GM12878 (cell line): Measurements from ENCODE around the gene CHRM5. TPM values are rescaled to one million over a fixed set of nuclear protein-coding genes. Genes with fewer than 3 reads are reported as not detected.

ENCODE experiments used
- ATAC-seq: fragments of 200-7000 bp; cut with Tn5 transposase; 3 replicates; pipeline ENCODE4 v1.9.1; 2020; ENCODE audit warnings: mild to moderate bottlenecking, moderate library complexity
- BruUV-seq: library from RNA; stranded (reverse); fragments of 400-500 nt; replicated peaks from 2 replicates; lab custom pipeline; 2021; lab: Mats Ljungman, UMichigan
- CTCF ChIA-PET: fragments of 300-600 bp; sonication (Branson Sonifier 250); formaldehyde crosslinking; extraction: SDS; loops from one replicate; lab custom pipeline; 2021; ENCODE audit warnings: inconsistent platforms; lab: Yijun Ruan, JAX
- POLR2A ChIA-PET: fragments of 350-600 bp; formaldehyde crosslinking; extraction: SDS; loops from one replicate; lab custom pipeline; 2021; ENCODE audit warnings: inconsistent platforms; lab: Charles Lee
- RAD21 ChIA-PET: fragments of 300-600 bp; sonication (Branson Sonifier 250); formaldehyde crosslinking; loops from one replicate; lab custom pipeline; 2023; ENCODE audit warnings: antibody characterized with exemption; ENCODE audit not compliant: unreplicated experiment; lab: Charles Lee
- SMC1A ChIA-PET: fragments of 300-600 bp; sonication (Branson Sonifier 250); formaldehyde crosslinking; loops from one replicate; lab custom pipeline; 2023; ENCODE audit not compliant: unreplicated experiment, uncharacterized antibody; lab: Charles Lee
- DNase-seq: peaks from one replicate; pipeline ENCODE4 v3.0.0-alpha.2; 2011; ENCODE audit warnings: low read depth, low spot score
- FAIRE-seq: peaks from 3 replicates; lab custom pipeline; 2011; peaks lifted over from hg19 to GRCh38; lab: Jason Lieb, UNC
- H2AFZ ChIP-seq: 2 replicates; pipeline ENCODE4 v1.6.0; 2011; ENCODE audit warnings: low read depth, low read length, control low read depth; ENCODE audit not compliant: control insufficient read depth
- H3K27ac ChIP-seq: 2 replicates; pipeline ENCODE4 v1.5.1; 2011; ENCODE audit warnings: control low read depth; ENCODE audit not compliant: control insufficient read depth, insufficient read depth
- H3K27me3 ChIP-seq, 2 experiments: replicated peaks in 1 of 2; 2 replicates each; pipeline versions ENCODE4 v1.6.0 to v1.6.1; 2011; ENCODE audit warnings: low read length in 1 of 2; ENCODE audit not compliant: control insufficient read depth in 2 of 2, insufficient read depth in 2 of 2
- H3K36me3 ChIP-seq, 2 experiments: 2 replicates each; pipeline ENCODE4 v1.5.1; 2011; ENCODE audit warnings: low read length in 1 of 2; ENCODE audit not compliant: control insufficient read depth in 2 of 2, insufficient read depth in 2 of 2
- H3K4me1 ChIP-seq: 2 replicates; pipeline ENCODE4 v1.6.1; 2011; ENCODE audit warnings: mild to moderate bottlenecking, low read length, moderate library complexity, mixed read lengths; ENCODE audit not compliant: control insufficient read depth, insufficient read depth
- H3K4me2 ChIP-seq: 2 replicates; pipeline ENCODE4 v1.6.0; 2011; ENCODE audit warnings: control low read depth; ENCODE audit not compliant: control insufficient read depth, insufficient read depth
- H3K4me3 ChIP-seq: fragments of 200-600 bp; sonication (generic); 2 replicates; pipeline ENCODE4 v1.5.1; 2016
- H3K79me2 ChIP-seq: 2 replicates; pipeline ENCODE4 v1.6.0; 2011; ENCODE audit warnings: low read length; ENCODE audit not compliant: control insufficient read depth, insufficient read depth
- H3K9ac ChIP-seq: 2 replicates; pipeline ENCODE4 v1.8.0; 2011; ENCODE audit warnings: low read length, control low read depth, mixed read lengths; ENCODE audit not compliant: control insufficient read depth, insufficient read depth
- H3K9me3 ChIP-seq: replicated peaks from 3 replicates; pipeline ENCODE4 v1.5.1; 2011; ENCODE audit warnings: mild to moderate bottlenecking, low read length; ENCODE audit not compliant: control insufficient read depth, insufficient read depth
- H4K20me1 ChIP-seq: 2 replicates; pipeline ENCODE4 v1.6.0; 2011; ENCODE audit not compliant: control insufficient read depth, insufficient read depth
- EED ChIP-seq: sonication (generic); IDR thresholded peaks from 2 replicates; pipeline ENCODE4 v1.6.1; 2016; ENCODE audit warnings: antibody characterized with exemption, low read depth
- EP300 ChIP-seq, 2 experiments: fragments of 150-350 bp in 1 of 2; IDR thresholded peaks; 2 replicates each; pipeline ENCODE4 v1.6.1; 2011 to 2012; ENCODE audit warnings: low read depth in 2 of 2, low read length in 2 of 2, borderline replicate concordance in 1 of 2, improper control_type of control experiment in 1 of 2, inconsistent platforms in 1 of 2; ENCODE audit not compliant: control insufficient read depth in 1 of 2
- KAT2A ChIP-seq: conservative IDR thresholded peaks from 2 replicates; pipeline ENCODE4 v1.6.1; 2011; ENCODE audit warnings: low read depth, low read length; ENCODE audit not compliant: control insufficient read depth
- NBN ChIP-seq: fragments of 450-650 bp; IDR thresholded peaks from 2 replicates; pipeline ENCODE4 v1.6.1; 2016
- PAX5 ChIP-seq: IDR thresholded peaks from 2 replicates; pipeline ENCODE4 v1.6.1; 2011; ENCODE audit warnings: low read depth, low read length, borderline replicate concordance
- POLR2AphosphoS2 ChIP-seq: IDR thresholded peaks from 2 replicates; pipeline ENCODE4 v1.6.1; 2011; ENCODE audit warnings: low read depth, mild to moderate bottlenecking, low read length, improper control_type of control experiment, moderate library complexity
- RBBP5 ChIP-seq: fragments of 200-600 bp; sonication (generic); conservative IDR thresholded peaks from 2 replicates; pipeline ENCODE4 v1.6.1; 2016
- SMC3 ChIP-seq: IDR thresholded peaks from 2 replicates; pipeline ENCODE4 v1.6.1; 2011; ENCODE audit warnings: low read length, improper control_type of control experiment, borderline replicate concordance
- SPI1 ChIP-seq: IDR thresholded peaks from 2 replicates; pipeline ENCODE4 v1.6.1; 2011; ENCODE audit warnings: low read depth, mild to moderate bottlenecking, low read length, moderate library complexity, borderline replicate concordance; ENCODE audit not compliant: insufficient read depth
- SUPT20H ChIP-seq: IDR thresholded peaks from 2 replicates; pipeline ENCODE4 v1.6.1; 2011; ENCODE audit warnings: low read depth, mild to moderate bottlenecking, low read length, moderate library complexity, borderline replicate concordance; ENCODE audit not compliant: control insufficient read depth
- WGBS: methylation state at CpG from one replicate; pipeline ENCODE4 v1.1.6; 2016; ENCODE audit warnings: low lambda C conversion rate; ENCODE audit not compliant: insufficient replicate concordance, insufficient coverage; ENCODE audit errors: missing lambda C conversion rate; 5-methylcytosine and 5-hydroxymethylcytosine counted together
- in situ Hi-C: fragments of 300-500 bp; cut with MboI; formaldehyde crosslinking; loops from 9 replicates; pipeline ENCODE4 v1.14.3; 2018; ENCODE audit warnings: mixed read lengths
- intact Hi-C: fragments of 100-400 bp; cut with micrococcal nuclease; formaldehyde crosslinking; loops from one replicate; pipeline ENCODE4 v1.14.2; 2022; ENCODE audit not compliant: unreplicated experiment
- polyA plus RNA-seq, 11 experiments: library from polyadenylated mRNA; depleted of rRNA in 4 of 11; unstranded in 6 of 11; stranded (reverse) in 5 of 11; fragments of >200 nt; fragmentation: Nextera tagmentation in 4 of 11; fragmentation: Illumina TruSeq in 1 of 11; extraction: Ambion mirVana in 4 of 11; extraction: Trizol in 1 of 11; gene quantifications; 1 replicate in 1 of 11; 2 replicates in 10 of 11; pipeline versions ENCODE4 v1.2.1 to v1.2.3, GENCODE V29; 2011 to 2016; ENCODE audit warnings: inconsistent platforms in 2 of 11, missing spikeins in 2 of 11, low read depth in 1 of 11
- total RNA-seq, 4 experiments: library from RNA; depleted of rRNA in 3 of 4; stranded (reverse); fragments of >200 nt in 3 of 4; fragmentation: Illumina TruSeq in 1 of 4; extraction: Trizol in 1 of 4; gene quantifications; 2 replicates each; pipeline versions ENCODE4 v1.2.1 to v1.2.3, GENCODE V29; 2013 to 2021
- TF ChIP-seq, protein P1 (sequence below): fragments of 450-650 bp; IDR thresholded peaks from 2 replicates; pipeline ENCODE4 v1.6.1; 2017; ENCODE audit warnings: borderline replicate concordance
- TF ChIP-seq, protein P2 (sequence below): fragments of 450-650 bp; IDR thresholded peaks from 2 replicates; pipeline ENCODE4 v1.6.1; 2018; ENCODE audit warnings: borderline replicate concordance, mild to moderate bottlenecking; ENCODE audit not compliant: partially characterized antibody
- TF ChIP-seq, protein P3 (sequence below): IDR thresholded peaks from 2 replicates; pipeline ENCODE4 v1.6.1; 2012; ENCODE audit warnings: low read depth, low read length, improper control_type of control experiment

CHRM5 gene
- total and polyA plus RNA-seq, 10 of the 15 experiments (the other 5 are each of a cell fraction or from before 2014, with no cell fraction given), result 0.01 to 0.10 (median 0.04) TPM; not detected in 6

DNA sequence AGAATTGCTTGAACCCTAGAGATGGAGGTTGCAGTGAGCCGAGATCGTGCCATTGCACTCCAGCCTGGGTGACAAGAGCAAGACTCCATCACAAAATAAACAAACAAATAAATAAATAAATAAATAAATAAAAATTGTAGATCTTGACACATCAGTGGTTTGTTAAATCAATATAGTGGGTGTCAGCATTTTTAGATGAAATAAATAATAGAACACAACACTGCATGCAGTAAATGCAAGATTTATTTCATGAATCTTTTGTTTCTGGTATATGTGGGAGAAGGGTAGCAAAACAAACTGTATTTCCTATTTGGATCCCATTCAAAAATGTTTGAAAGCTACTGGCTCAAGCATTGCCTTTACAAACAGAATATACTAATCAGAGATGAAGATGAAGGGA is 35.6 kb upstream of the CHRM5 start:
- ChIA-PET SMC1A (interaction anchor here (0.7 kb wide), 1 partner anchor 26 kb away, joined by 3 read pairs; no protein-coding TSS in a partner anchor), RAD21 (no interaction called here), POLR2A (no interaction called here), CTCF (interaction anchor here (1.2 kb wide), 1 partner anchor 15 kb away, joined by 3 read pairs; no protein-coding TSS in a partner anchor)
- no peak overlapping the region for H3K9ac ChIP-seq
- H3K4me3 ChIP-seq, result no peak overlapping the region
- no peak for DNase-seq
- H3K79me2 ChIP-seq, result no peaks in the 10 kb centered on the region
- WGBS, result 97% methylated on average over 2 of the region's 2 CpGs
- no peak overlapping the region for H3K27ac ChIP-seq
- no peaks in the 10 kb centered on the region for H3K9me3 ChIP-seq
- in situ Hi-C loops (no loop called here), intact Hi-C loops (no loop called here)
- no peak for TF ChIP-seq SPI1
- TF ChIP-seq NBN, result no peak
- no peak for TF ChIP-seq SMC3
- TF ChIP-seq PAX5, result no peak
- no peak for TF ChIP-seq EP300 (IDR thresholded peaks at IDR 0.05; ENCODE audit: borderline replicate concordance in 1 of 2, control insufficient read depth in 1 of 2, low read depth in 2 of 2, low read length in 2 of 2)
- H3K4me2 ChIP-seq, result no peak overlapping the region
- no peaks in the 10 kb centered on the region for H3K4me1 ChIP-seq
- H3K36me3 ChIP-seq, result no peaks in the 10 kb centered on the region
- no peak for FAIRE-seq
- no peak overlapping the region for H2AFZ ChIP-seq
- no peak for ATAC-seq
- BruUV-seq, result no TSS peak
- no peaks in the 10 kb centered on the region for H3K27me3 ChIP-seq
- no peaks in the 10 kb centered on the region for H4K20me1 ChIP-seq

DNA sequence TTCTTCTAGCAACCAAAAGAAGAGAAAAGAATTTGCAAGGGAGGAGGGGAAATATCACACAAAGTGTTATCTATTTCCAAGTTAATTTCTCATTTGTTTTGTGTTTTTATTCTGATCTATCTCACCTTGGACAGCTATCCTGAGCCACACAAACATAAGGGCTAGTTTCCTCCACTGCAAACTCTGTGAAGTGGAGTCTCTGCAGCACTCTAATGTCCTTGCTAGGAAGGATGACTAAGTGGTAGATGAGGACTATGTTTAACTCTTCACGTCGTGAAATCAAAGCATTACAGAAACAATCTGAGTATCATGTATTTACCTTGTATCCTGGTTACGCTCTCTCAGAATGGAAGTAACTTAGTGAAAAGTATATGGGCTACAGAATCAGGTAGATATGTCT is 33.9 kb upstream of the CHRM5 start:
- H3K4me1 ChIP-seq, result no peaks in the 10 kb centered on the region
- H4K20me1 ChIP-seq, result no peaks in the 10 kb centered on the region
- H3K4me3 ChIP-seq, result no peak overlapping the region
- FAIRE-seq (no peak), ATAC-seq (no peak), DNase-seq (no peak)
- SMC1A ChIA-PET, result no interaction called here
- CTCF ChIA-PET, result no interaction called here
- H2AFZ ChIP-seq, result no peak overlapping the region
- H3K9me3 ChIP-seq, result no peaks in the 10 kb centered on the region
- WGBS, result 64% methylated on average over 3 of the region's 3 CpGs
- RAD21 ChIA-PET, result no interaction called here
- H3K36me3 ChIP-seq, result no peaks in the 10 kb centered on the region
- H3K9ac ChIP-seq, result no peak overlapping the region
- intact Hi-C loops, result no loop called here
- POLR2A ChIA-PET, result interaction anchor here (0.7 kb wide), 1 partner anchor 29 kb away, joined by 3 read pairs; no protein-coding TSS in a partner anchor
- BruUV-seq, result no TSS peak
- H3K79me2 ChIP-seq, result no peaks in the 10 kb centered on the region
- in situ Hi-C loops, result no loop called here
- no peak overlapping the region for H3K27ac ChIP-seq
- H3K4me2 ChIP-seq, result no peak overlapping the region
- no peaks in the 10 kb centered on the region for H3K27me3 ChIP-seq
- no peak for TF ChIP-seq KAT2A
- TF ChIP-seq, protein P1, sequence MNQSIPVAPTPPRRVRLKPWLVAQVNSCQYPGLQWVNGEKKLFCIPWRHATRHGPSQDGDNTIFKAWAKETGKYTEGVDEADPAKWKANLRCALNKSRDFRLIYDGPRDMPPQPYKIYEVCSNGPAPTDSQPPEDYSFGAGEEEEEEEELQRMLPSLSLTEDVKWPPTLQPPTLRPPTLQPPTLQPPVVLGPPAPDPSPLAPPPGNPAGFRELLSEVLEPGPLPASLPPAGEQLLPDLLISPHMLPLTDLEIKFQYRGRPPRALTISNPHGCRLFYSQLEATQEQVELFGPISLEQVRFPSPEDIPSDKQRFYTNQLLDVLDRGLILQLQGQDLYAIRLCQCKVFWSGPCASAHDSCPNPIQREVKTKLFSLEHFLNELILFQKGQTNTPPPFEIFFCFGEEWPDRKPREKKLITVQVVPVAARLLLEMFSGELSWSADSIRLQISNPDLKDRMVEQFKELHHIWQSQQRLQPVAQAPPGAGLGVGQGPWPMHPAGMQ, result no peak
- TF ChIP-seq, protein P2, sequence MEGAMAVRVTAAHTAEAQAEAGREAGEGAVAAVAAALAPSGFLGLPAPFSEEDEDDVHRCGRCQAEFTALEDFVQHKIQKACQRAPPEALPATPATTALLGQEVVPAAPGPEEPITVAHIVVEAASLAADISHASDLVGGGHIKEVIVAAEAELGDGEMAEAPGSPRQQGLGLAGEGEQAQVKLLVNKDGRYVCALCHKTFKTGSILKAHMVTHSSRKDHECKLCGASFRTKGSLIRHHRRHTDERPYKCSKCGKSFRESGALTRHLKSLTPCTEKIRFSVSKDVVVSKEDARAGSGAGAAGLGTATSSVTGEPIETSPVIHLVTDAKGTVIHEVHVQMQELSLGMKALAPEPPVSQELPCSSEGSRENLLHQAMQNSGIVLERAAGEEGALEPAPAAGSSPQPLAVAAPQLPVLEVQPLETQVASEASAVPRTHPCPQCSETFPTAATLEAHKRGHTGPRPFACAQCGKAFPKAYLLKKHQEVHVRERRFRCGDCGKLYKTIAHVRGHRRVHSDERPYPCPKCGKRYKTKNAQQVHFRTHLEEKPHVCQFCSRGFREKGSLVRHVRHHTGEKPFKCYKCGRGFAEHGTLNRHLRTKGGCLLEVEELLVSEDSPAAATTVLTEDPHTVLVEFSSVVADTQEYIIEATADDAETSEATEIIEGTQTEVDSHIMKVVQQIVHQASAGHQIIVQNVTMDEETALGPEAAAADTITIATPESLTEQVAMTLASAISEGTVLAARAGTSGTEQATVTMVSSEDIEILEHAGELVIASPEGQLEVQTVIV, result no peak
- no peak for TF ChIP-seq SMC3
- TF ChIP-seq POLR2AphosphoS2, result no peak
- TF ChIP-seq, protein P3, sequence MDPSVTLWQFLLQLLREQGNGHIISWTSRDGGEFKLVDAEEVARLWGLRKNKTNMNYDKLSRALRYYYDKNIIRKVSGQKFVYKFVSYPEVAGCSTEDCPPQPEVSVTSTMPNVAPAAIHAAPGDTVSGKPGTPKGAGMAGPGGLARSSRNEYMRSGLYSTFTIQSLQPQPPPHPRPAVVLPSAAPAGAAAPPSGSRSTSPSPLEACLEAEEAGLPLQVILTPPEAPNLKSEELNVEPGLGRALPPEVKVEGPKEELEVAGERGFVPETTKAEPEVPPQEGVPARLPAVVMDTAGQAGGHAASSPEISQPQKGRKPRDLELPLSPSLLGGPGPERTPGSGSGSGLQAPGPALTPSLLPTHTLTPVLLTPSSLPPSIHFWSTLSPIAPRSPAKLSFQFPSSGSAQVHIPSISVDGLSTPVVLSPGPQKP, result no peak
- no peak for TF ChIP-seq EED
- no peak for TF ChIP-seq SUPT20H
- TF ChIP-seq RBBP5, result no peak
